Measurements from ENCODE around the gene COMT. TPM values are rescaled to one million over a fixed set of nuclear protein-coding genes. Genes with fewer than 3 reads are reported as not detected.

COMT gene
- total RNA-seq, 1 experiment from 2014 or later: 109 TPM

DNA sequence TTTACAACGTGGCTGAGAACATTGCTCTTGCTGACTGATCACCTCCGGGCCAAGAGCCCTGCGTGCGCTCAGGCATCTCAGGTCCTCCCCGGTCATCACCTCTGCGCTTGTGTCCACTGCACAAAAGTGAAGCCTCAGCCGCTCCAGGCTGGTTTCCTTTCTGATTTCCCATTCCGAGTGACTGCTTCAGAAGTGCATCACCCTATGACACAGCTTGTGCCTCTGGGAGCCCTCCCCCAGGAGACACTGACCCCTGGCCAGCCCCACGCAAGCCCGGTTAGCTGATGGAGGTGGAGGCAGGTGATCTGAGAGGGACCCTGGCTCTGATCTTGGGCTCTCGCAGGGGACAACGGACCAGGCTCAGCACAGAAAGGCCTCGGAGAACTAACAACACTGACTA lies 48.6 kb upstream of the COMT start:
- ChIA-PET CTCF (no interaction called here), POLR2A (no interaction called here), RAD21 (ENCODE audit: low non-redundant PET in 1 of 2, low total read pairs in 2 of 2, uncharacterized antibody in 2 of 2, unreplicated experiment in 2 of 2) (no interaction called here)
- DNase-seq (ENCODE audit: low read depth, low spot score) (no peak), ATAC-seq (no peak)
- Histone ChIP-seq H3K9ac (ENCODE audit: low read length) (no peak overlapping the region), H3K9me3 (ENCODE audit: control insufficient read depth in 1 of 2, insufficient read depth in 1 of 2, low read depth in 1 of 2, low read length in 2 of 2) (no peaks in the 10 kb centered on the region), H4K20me1 (ENCODE audit: insufficient read depth) (no peaks in the 10 kb centered on the region), H3K27ac (ENCODE audit: low read depth, low read length) (no peak overlapping the region), H3K4me1 (ENCODE audit: control insufficient read depth in 1 of 2, insufficient read depth in 2 of 2, low read length in 2 of 2) (peaks cover 17 to 33% of the 10 kb centered on the region in 2 experiments), H3K4me3 (replicated peaks in 1 of 2; ENCODE audit: low read depth in 1 of 2, low read length in 2 of 2) (no peak overlapping the region), H3K9me2 (ENCODE audit: insufficient read depth) (no peaks in the 10 kb centered on the region), H3K27me3 (ENCODE audit: insufficient read depth, low read length) (no peaks in the 10 kb centered on the region), H3K36me3 (ENCODE audit: control insufficient read depth in 1 of 2, insufficient read depth in 2 of 2, low read length in 2 of 2) (no peaks in the 10 kb centered on the region), H3K4me2 (ENCODE audit: low read length) (no peak overlapping the region), H2AFZ (ENCODE audit: low read depth, low read length, poor library complexity, severe bottlenecking) (no peak overlapping the region), H3K79me2 (ENCODE audit: insufficient read depth, low read length) (no peaks in the 10 kb centered on the region)
- no peak for TF ChIP-seq EZH2phosphoT487 (IDR thresholded peaks at IDR 0.05; ENCODE audit: borderline replicate concordance)
- TF ChIP-seq SRF (IDR thresholded peaks at IDR 0.05; ENCODE audit: low read depth): no peak
- TF ChIP-seq ELF1 (IDR thresholded peaks at IDR 0.05; ENCODE audit: borderline replicate concordance, low read depth): no peak
- TF ChIP-seq, protein P1, sequence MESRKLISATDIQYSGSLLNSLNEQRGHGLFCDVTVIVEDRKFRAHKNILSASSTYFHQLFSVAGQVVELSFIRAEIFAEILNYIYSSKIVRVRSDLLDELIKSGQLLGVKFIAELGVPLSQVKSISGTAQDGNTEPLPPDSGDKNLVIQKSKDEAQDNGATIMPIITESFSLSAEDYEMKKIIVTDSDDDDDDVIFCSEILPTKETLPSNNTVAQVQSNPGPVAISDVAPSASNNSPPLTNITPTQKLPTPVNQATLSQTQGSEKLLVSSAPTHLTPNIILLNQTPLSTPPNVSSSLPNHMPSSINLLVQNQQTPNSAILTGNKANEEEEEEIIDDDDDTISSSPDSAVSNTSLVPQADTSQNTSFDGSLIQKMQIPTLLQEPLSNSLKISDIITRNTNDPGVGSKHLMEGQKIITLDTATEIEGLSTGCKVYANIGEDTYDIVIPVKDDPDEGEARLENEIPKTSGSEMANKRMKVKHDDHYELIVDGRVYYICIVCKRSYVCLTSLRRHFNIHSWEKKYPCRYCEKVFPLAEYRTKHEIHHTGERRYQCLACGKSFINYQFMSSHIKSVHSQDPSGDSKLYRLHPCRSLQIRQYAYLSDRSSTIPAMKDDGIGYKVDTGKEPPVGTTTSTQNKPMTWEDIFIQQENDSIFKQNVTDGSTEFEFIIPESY (IDR thresholded peaks at IDR 0.05; ENCODE audit: extremely low read depth, insufficient replicate concordance, low read length): no peak
- no peak for TF ChIP-seq TCF7L2 (IDR thresholded peaks at IDR 0.05; ENCODE audit: borderline replicate concordance, extremely low read depth, insufficient read depth, insufficient read length)
- TF ChIP-seq EGR1 (IDR thresholded peaks at IDR 0.05; ENCODE audit: low read depth): no peak
- TF ChIP-seq SIN3A (IDR thresholded peaks at IDR 0.05; ENCODE audit: low read depth): no peak
- TF ChIP-seq, protein P2, sequence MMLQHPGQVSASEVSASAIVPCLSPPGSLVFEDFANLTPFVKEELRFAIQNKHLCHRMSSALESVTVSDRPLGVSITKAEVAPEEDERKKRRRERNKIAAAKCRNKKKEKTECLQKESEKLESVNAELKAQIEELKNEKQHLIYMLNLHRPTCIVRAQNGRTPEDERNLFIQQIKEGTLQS (IDR thresholded peaks at IDR 0.05): no peak
- no peak for TF ChIP-seq CBX3 (IDR thresholded peaks at IDR 0.05; ENCODE audit: low read depth)
- TF ChIP-seq POLR2AphosphoS5 (IDR thresholded peaks at IDR 0.05; ENCODE audit: low read depth, low read length): no peak
- no peak for TF ChIP-seq YY1 (IDR thresholded peaks at IDR 0.05; ENCODE audit: extremely low read depth, insufficient replicate concordance, low read depth, low read length)
- TF ChIP-seq, protein P3, sequence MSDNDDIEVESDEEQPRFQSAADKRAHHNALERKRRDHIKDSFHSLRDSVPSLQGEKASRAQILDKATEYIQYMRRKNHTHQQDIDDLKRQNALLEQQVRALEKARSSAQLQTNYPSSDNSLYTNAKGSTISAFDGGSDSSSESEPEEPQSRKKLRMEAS (IDR thresholded peaks at IDR 0.05): no peak
- no peak for TF ChIP-seq RAD21 (IDR thresholded peaks at IDR 0.05; ENCODE audit: low read depth)
- TF ChIP-seq, protein P4, sequence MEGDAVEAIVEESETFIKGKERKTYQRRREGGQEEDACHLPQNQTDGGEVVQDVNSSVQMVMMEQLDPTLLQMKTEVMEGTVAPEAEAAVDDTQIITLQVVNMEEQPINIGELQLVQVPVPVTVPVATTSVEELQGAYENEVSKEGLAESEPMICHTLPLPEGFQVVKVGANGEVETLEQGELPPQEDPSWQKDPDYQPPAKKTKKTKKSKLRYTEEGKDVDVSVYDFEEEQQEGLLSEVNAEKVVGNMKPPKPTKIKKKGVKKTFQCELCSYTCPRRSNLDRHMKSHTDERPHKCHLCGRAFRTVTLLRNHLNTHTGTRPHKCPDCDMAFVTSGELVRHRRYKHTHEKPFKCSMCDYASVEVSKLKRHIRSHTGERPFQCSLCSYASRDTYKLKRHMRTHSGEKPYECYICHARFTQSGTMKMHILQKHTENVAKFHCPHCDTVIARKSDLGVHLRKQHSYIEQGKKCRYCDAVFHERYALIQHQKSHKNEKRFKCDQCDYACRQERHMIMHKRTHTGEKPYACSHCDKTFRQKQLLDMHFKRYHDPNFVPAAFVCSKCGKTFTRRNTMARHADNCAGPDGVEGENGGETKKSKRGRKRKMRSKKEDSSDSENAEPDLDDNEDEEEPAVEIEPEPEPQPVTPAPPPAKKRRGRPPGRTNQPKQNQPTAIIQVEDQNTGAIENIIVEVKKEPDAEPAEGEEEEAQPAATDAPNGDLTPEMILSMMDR (IDR thresholded peaks at IDR 0.05 in 2 of 3, conservative IDR thresholded peaks at IDR 0.05 in 1 of 3; ENCODE audit: borderline replicate concordance in 1 of 3, insufficient read depth in 1 of 3, low read depth in 2 of 3, low read length in 2 of 3): no peak
- no peak for TF ChIP-seq SP1 (IDR thresholded peaks at IDR 0.05; ENCODE audit: low read depth)
- no peak for TF ChIP-seq JUND (IDR thresholded peaks at IDR 0.05)
- no peak for TF ChIP-seq ZNF274 (IDR thresholded peaks at IDR 0.05; ENCODE audit: low read depth, low read length)
- intact Hi-C loops (cut with micrococcal nuclease): no loop called here
- BruUV-seq (replicated peaks): no TSS peak
